HG03460 (cell line): ENCODE measurements around the gene HABP4.
"Not testable (repeated sequence)": the region's sequence is repeated elsewhere in the genome, so short reads cannot be mapped to it uniquely, and the experiment has no call there.

Experiments
- ATAC-seq: cut with Tn5 transposase; IDR thresholded peaks from one replicate; pipeline ENCODE4 v1.9.1; 2021; ENCODE audit not compliant: unreplicated experiment

The HABP4 gene

GRCh38 chr9:96496368-96497116 is 46.6 kb downstream of the HABP4 start:
- no peak for ATAC-seq

DNA sequence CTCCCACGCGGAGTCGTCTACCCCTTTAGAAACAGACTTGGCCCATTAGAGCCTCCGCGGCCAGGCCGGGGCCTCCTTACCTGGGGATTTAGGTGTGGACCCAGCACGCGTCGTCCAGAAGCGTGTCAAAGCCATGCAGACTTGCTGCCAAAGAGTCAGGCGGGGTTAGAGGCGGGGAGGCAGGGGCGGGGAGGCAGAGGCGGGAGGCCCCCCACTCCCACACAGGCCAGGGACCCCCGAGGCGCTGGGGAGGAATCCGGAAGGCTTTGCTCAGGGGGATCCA is 47.1 kb downstream of the HABP4 start:
- ATAC-seq = no peak

DNA sequence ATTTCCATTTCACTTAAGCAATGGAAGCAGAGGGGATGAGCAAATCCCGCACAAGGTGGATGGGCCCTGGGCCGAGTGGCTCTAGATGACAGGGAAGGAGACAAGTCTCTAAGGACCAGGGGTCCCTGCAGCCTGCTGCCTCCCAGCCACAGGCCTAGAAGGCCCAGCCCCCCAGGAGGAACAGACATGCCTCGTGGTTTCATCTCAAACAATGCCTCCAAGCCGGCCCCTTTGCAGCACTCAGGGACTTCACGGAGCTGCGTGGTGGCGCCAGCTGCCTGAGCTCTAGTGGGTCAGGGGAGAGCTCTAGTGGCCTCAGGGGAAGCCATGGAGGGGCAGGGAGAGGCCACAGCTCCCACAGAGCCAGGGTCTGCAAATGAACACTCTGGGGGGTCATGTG is 48.8 kb downstream of the HABP4 start:
- no peak for ATAC-seq

DNA sequence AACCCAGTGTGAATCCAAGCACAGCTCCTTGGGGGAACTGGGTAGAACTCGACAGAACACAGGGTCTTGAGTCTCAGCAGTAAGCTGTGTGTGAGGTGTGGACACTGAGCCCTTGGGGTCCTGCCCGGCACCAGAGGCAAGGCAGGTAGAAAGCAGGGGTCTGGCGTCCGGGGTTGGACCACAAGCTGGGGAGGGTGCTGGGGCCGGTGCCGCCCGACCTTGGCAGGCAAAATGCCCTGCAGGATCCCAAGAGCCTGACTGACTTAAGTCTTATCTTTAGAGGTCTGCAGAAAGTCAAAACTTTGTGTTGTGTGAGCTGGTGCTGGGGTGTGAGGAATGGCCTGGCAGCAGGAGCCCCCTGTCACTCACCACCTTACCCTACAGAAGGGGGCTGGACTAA is 49.3 kb downstream of the HABP4 start:
- ATAC-seq = no peak

DNA sequence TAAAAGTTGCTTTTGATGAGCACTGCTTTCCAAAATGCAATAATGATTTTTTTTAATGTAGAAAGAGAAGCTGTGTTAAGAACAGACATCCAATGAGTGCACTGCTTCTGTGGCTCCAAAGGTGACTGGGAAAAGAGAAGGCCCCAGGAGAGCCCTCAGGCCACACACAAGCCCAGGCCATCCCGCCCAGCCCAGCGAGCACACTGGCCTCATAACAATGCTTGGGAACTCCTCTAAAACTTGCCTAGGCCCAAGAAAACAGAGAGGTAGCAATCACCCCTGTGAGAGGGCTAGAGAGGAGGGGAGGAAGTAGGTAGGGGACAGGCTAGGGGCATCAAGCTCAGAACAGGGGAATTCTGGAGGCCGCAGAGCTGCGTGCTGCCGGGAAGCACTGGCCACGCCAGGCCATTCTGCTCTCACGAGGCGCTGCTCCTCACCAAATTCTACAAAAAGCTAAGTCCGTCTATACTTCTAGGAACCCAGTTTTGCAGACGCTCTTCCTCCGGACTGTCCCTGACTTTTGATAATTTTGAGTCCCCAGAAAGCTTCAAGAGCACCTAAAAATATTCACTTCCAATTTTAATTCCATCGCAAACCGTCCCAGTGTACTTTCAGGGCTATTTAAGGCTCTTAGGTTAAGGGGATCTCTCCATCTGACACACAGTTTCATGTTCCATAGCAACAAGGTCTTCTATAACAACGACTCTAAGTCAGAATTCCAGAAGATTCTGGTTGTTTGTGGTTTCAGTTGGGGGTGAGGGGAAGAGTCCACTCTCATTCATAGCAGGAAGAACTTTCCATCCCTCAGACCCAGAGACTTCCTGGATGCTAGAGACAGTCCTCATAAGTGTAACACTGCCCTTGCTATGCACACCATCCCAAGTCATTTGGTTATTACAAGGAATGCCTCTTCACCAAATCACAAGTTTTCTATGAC is 51.0 kb downstream of the HABP4 start:
- no peak for ATAC-seq

DNA sequence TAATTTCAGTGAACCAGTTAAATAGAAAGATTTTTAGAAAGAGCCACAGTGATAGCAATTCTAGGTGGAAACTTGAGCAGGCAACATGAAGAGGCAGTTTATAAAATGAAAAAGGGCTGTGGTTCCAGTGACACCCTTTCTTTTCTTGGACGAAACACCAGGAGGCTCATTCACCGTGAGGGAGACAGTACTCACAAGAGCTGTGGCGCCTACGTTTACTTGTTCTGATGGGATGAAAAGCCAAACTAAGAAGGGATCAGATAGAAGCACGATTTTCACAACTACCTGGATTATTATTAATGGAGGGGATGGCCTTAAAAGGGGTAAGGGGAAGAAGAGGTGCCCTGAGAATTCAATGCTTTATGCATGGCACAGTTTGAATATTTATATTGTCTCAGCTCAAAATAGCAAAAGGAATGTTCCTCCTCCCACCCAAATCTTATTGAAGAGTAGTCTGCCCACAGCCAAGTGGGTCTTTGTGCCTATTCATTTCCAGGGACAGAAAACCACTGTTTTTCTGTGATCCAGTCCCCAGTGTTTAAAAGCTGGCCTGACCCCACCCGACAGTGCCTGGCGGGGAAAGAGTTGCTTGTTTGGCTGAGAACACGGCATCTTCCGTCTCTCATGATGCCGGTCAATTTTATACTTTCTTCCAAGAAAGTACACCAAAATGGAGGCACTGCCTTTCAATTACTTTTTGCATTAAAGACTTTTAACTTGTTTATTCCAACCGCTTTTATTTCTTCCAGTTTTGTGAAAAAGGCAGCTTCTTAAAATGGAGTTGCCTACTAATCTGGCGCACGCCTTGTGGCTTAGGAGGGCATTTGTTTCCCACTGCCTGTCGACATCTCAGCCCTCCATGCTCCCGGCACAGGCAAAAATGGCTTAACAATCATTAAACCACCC is 51.9 kb downstream of the HABP4 start:
- no peak for ATAC-seq

GRCh38 chr9:96502539-96503373 is 52.8 kb downstream of the HABP4 start:
- ATAC-seq = no peak

DNA sequence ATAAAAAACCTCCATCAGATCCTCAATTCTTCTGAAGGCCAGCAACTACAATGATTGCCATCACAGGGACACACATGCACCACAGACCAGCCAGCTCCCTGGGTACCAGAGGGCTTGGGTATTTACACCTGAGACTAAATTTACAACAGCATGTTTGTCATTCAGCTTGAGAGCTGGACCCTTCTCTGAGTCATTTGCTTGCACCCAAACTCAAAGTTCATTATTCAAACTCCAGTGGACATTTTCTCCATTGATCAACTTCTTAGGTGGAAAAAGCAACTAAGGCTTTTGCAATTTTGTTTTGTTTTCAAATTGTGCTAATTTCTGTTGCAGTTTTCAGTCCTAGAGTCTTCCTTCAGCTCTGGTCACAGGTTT is 53.4 kb downstream of the HABP4 start:
- ATAC-seq = not testable (repeated sequence)

DNA sequence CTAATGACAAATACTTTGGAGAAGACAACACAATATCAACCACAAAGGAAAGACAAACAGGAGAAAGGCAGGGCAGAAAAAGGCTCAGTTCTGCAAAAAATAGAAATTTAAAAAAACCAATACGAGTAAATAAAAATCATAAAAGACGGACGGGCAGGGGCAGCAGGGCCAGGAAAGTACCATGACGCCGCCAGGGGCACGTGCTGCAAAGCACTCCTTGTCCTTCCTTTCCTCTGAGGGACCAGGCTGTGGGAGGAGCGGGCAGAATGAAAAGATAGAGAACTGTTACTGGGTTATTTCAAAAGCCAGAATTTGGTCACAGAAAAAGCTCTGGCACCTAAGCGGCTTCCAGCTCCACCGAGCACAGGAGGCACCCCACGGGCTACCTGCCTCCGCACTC is 53.9 kb downstream of the HABP4 start:
- ATAC-seq = no peak

- ATAC-seq = no peak
Measured at GRCh38 chr9:96505316-96505991, 55.5 kb downstream of the HABP4 start.

DNA sequence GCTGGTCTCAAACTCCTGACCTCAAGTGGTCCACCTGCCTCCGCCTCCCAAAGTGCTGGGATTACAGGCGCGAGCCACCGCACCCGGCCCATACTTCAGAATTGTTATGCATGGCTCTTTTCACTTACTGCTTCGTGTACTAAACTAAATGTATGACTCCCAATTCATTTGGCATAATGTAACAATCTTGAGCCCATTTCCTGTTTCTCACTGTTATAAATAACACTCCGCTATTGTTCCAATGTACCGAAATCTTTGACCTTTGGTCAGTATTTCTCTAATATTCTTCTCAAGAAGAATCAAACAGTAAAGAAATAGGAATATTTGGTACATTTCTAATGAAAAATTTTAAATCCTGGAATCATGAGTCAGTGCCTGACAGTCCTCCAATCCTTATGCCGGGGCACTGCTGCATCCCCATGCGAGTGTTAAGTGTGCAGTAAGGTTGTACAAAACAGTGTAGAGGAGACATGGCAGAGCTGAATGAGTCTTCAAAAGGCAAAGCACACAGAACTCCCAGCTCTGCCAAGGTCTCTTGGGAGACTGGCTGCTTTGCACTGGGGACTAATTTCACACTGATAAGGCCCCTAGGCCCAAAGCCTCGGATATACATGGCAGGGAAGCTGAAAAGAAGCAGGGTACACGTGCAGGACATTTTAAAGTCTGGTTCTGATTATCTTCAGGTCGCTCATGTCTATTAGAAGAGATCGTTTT is 58.4 kb downstream of the HABP4 start:
- no peak for ATAC-seq

- no peak for ATAC-seq
Measured at GRCh38 chr9:96509026-96509425, 59.1 kb downstream of the HABP4 start.

GRCh38 chr9:96509848-96510247 is 59.9 kb downstream of the HABP4 start:
- ATAC-seq = no peak

GRCh38 chr9:96510258-96510657 is 60.3 kb downstream of the HABP4 start:
- no peak for ATAC-seq

- no peak for ATAC-seq
Measured at GRCh38 chr9:96512240-96512639, 62.3 kb downstream of the HABP4 start.

GRCh38 chr9:96513622-96514021 is 63.7 kb downstream of the HABP4 start:
- ATAC-seq = no peak

DNA sequence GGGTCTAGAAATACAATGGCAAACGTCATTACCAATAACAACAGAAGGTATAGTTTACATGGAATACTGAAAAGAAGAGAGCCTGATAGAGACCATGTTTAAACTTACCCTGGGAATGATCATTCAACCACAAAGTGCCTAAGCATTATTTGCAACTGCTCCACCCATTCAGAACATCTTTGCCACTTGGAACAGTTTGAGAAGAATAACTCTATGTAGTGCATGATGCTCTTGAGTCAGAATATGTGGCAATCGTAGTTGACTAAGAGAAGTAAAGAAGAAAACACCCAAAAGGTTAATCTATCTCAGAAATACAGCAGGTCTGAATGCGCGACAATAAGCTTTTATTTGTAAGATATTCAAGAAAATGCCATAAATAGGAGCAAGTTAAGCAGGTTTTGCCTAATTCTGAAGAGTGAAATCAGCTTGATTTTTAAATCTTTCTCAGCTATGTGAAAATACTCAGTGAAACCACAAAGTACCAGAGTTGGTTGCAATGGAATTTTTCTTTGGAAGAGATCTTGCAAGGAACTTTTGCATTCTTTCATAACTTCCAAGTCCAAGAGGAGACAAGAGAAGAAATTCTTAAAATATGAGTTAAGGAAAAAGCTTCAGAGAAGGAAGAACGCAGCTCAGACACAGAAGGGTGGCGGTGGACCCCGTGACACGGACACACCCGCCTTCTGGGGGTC is 64.3 kb downstream of the HABP4 start:
- ATAC-seq = no peak

DNA sequence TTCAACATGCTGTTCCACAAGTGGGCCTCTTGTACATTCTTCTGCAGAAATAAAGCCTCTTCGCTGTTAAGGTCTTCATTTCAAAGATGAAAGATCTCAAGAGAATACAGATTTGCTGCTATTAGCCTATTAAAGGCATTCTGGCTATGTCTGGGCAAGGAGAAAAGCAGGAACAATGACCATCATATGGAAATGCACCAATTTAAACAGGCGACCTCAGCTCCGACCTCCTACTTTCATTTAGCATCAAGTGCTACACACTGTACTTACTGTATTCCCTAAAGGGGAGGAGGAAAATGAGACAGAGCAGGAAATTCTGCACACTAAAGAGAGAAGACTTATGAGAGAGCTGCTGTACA is 64.8 kb downstream of the HABP4 start:
- ATAC-seq = no peak
